Left renal pelvis (tissue), 4 donors: ENCODE results near the gene IDH2. TPM values are rescaled to one million over a fixed set of nuclear protein-coding genes. Genes with fewer than 3 reads are reported as not detected.

Source experiments
- polyA plus RNA-seq, 4 donors: library from polyadenylated mRNA; unstranded; fragments of 120-200 nt; gene quantifications; one replicate each; pipeline ENCODE4 v1.2.1, GENCODE V29; 2013; ENCODE audit not compliant: insufficient read length in 4 of 4

The IDH2 gene
- polyA plus RNA-seq, 4 donors, result 81.7 to 201 (median 190) TPM

Other genes starting within 250 kb of the IDH2 start
- 10 to 100 TPM; 25.7 to 50.1 (median 43.7) TPM for gene AP3S2, start 208.5 kb downstream of the IDH2 start, polyA plus RNA-seq
- 10 to 100 TPM; 27.1 to 30.6 (median 30.0) TPM for gene ARPIN, start 189.5 kb downstream of the IDH2 start, polyA plus RNA-seq
- 10 to 100 TPM; 15.9 to 21.5 (median 16.9) TPM for gene ZNF710, start 101.1 kb downstream of the IDH2 start, polyA plus RNA-seq
- gene SEMA4B, start 98.9 kb upstream of the IDH2 start, polyA plus RNA-seq, result 10 to 100 TPM; 15.6 to 50.5 (median 36.1) TPM
- gene CIB1, start 131.5 kb upstream of the IDH2 start, polyA plus RNA-seq, result 10 to 100 TPM; 27.8 to 59.9 (median 53.0) TPM
- 1 to 10 TPM; 2.2 to 5.0 (median 4.2) TPM for gene GDPGP1, start 131.7 kb upstream of the IDH2 start, polyA plus RNA-seq
- under 1 TPM; 0.31 to 0.37 (median 0.35) TPM for gene TTLL13, start 147.1 kb upstream of the IDH2 start, polyA plus RNA-seq
- gene NGRN, start 163.2 kb upstream of the IDH2 start, polyA plus RNA-seq, result 100 to 1,000 TPM; 100 to 130 (median 118) TPM
- 1 to 10 TPM; 3.7 to 5.3 (median 4.7) TPM for gene ZNF774, start 249.8 kb upstream of the IDH2 start, polyA plus RNA-seq